OCI-LY1 (cell line): ENCODE results near the gene FBXO9.

Source experiments
- EZH2 ChIP-seq: fragments of 200-600 bp; sonication (generic), shearing (Covaris generic); IDR thresholded peaks from 2 replicates; pipeline ENCODE4 v1.8.0; 2017; ENCODE audit warnings: borderline replicate concordance, mixed run types, mild to moderate bottlenecking, antibody characterized with exemption, low read length, moderate library complexity, mixed read lengths
- TF ChIP-seq, protein P1 (sequence below): fragments of 200-600 bp; sonication (generic), shearing (Covaris generic); IDR thresholded peaks from 2 replicates; pipeline ENCODE4 v1.5.1; 2017; ENCODE audit warnings: mild to moderate bottlenecking, antibody characterized with exemption, low read length, moderate library complexity, mixed read lengths

DNA sequence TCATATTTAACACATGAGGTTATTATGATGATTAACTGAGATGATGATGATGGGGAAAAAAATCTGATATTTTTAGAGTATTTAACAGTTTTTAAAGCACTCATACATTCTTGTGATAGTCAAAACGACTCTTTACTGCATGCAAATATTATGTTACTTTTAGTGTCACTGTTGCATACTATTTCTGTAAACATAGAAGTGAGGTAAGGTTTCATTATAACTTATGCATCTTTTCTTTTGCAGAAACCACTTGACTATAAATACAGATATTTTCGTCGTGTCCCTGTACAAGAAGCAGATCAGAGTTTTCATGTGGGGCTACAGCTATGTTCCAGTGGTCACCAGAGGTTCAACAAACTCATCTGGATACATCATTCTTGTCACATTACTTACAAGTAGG, 30.1 kb downstream of the FBXO9 start:
- TF ChIP-seq, protein P1, sequence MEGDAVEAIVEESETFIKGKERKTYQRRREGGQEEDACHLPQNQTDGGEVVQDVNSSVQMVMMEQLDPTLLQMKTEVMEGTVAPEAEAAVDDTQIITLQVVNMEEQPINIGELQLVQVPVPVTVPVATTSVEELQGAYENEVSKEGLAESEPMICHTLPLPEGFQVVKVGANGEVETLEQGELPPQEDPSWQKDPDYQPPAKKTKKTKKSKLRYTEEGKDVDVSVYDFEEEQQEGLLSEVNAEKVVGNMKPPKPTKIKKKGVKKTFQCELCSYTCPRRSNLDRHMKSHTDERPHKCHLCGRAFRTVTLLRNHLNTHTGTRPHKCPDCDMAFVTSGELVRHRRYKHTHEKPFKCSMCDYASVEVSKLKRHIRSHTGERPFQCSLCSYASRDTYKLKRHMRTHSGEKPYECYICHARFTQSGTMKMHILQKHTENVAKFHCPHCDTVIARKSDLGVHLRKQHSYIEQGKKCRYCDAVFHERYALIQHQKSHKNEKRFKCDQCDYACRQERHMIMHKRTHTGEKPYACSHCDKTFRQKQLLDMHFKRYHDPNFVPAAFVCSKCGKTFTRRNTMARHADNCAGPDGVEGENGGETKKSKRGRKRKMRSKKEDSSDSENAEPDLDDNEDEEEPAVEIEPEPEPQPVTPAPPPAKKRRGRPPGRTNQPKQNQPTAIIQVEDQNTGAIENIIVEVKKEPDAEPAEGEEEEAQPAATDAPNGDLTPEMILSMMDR: no peak
- TF ChIP-seq EZH2: no peak
